K562 (cell line): ENCODE results near the gene SLC7A5. TPM values are rescaled to one million over a fixed set of nuclear protein-coding genes. Genes with fewer than 3 reads are reported as not detected.
A peak's percentile ranks its signal among the peaks of the same experiment; 100 is the strongest.

Experiments used
- ADNP ChIP-seq: fragments of 200-800 bp; sonication (Bioruptor generic); IDR thresholded peaks from 2 replicates; pipeline ENCODE4 v1.6.1; 2016; ENCODE audit warnings: missing genetic modification characterization, missing compliant biosample characterization
- CC2D1A ChIP-seq: fragments of 450-650 bp; IDR thresholded peaks from 2 replicates; pipeline ENCODE4 v1.6.1; 2017; ENCODE audit warnings: mild to moderate bottlenecking
- ELF1 ChIP-seq: fragments of 200-800 bp; sonication (Bioruptor generic); IDR thresholded peaks from 2 replicates; pipeline ENCODE4 v1.6.1; 2016; ENCODE audit warnings: missing genetic modification characterization, missing compliant biosample characterization
- ELF2 ChIP-seq: fragments of 250-450 bp; sonication (Bioruptor Pico); IDR thresholded peaks from 2 replicates; pipeline ENCODE4 v1.5.0; 2021; ENCODE audit warnings: mild to moderate bottlenecking
- EP300 ChIP-seq: IDR thresholded peaks from 2 replicates; pipeline ENCODE4 v1.6.1; 2012; ENCODE audit warnings: low read length, improper control_type of control experiment
- GTF2A2 ChIP-seq: IDR thresholded peaks from 2 replicates; pipeline ENCODE4 v1.6.1; 2016; ENCODE audit warnings: mild to moderate bottlenecking, missing genetic modification characterization, missing compliant biosample characterization
- HDAC1 ChIP-seq, 2 experiments: fragments of 450-650 bp; IDR thresholded peaks; 2 replicates each; pipeline ENCODE4 v1.6.1; 2016 to 2017; ENCODE audit warnings: inconsistent platforms in 1 of 2, mild to moderate bottlenecking in 1 of 2, moderate library complexity in 1 of 2
- HSF4 ChIP-seq: fragments of 250-450 bp; sonication (Bioruptor Pico); IDR thresholded peaks from 2 replicates; pipeline ENCODE4 v2.1.2; 2022; ENCODE audit warnings: mild to moderate bottlenecking, moderate library complexity, borderline replicate concordance
- KLF1 ChIP-seq: fragments of 450-650 bp; IDR thresholded peaks from 2 replicates; pipeline ENCODE4 v1.6.1; 2016; ENCODE audit warnings: missing genetic modification characterization, missing compliant biosample characterization
- MAFG ChIP-seq: fragments of 450-650 bp; conservative IDR thresholded peaks from 2 replicates; pipeline ENCODE4 v1.6.1; 2016; ENCODE audit warnings: missing genetic modification characterization, missing compliant biosample characterization
- MAFK ChIP-seq: IDR thresholded peaks from 2 replicates; pipeline ENCODE4 v1.6.1; 2011; ENCODE audit warnings: low read length, improper control_type of control experiment
- NUFIP1 ChIP-seq: fragments of 450-650 bp; IDR thresholded peaks from 2 replicates; pipeline ENCODE4 v1.6.1; 2018; ENCODE audit not compliant: partially characterized antibody
- PRPF4 ChIP-seq: fragments of 200-400 bp; formaldehyde crosslinking; IDR thresholded peaks from one replicate; pipeline ENCODE4 v1.6.1; 2017; ENCODE audit warnings: low read length, low read depth, mild to moderate bottlenecking; ENCODE audit not compliant: insufficient read depth, poor library complexity, severe bottlenecking
- PTRF ChIP-seq: fragments of 450-650 bp; IDR thresholded peaks from 2 replicates; pipeline ENCODE4 v1.6.1; 2016; ENCODE audit warnings: mild to moderate bottlenecking, missing genetic modification characterization, missing compliant biosample characterization
- RNF2 ChIP-seq: sonication (generic); IDR thresholded peaks from 2 replicates; pipeline ENCODE4 v1.6.1; 2016
- SMAD3 ChIP-seq: fragments of 450-650 bp; formaldehyde crosslinking; conservative IDR thresholded peaks from 2 replicates; pipeline ENCODE4 v1.4.0; 2020; ENCODE audit warnings: mild to moderate bottlenecking
- SPI1 ChIP-seq: IDR thresholded peaks from 2 replicates; pipeline ENCODE4 v1.6.1; 2011; ENCODE audit warnings: low read depth, low read length, control low read depth, borderline replicate concordance
- SUPT5H ChIP-seq: fragments of 450-650 bp; IDR thresholded peaks from 2 replicates; pipeline ENCODE4 v1.6.1; 2016
- polyA plus RNA-seq, 8 experiments: library from polyadenylated mRNA; depleted of rRNA in 4 of 8; stranded (reverse) in 5 of 8; unstranded in 3 of 8; fragments of >200 nt; fragmentation: Nextera tagmentation in 2 of 8; fragmentation: Illumina TruSeq in 1 of 8; extraction: Ambion mirVana in 2 of 8; extraction: Trizol in 1 of 8; gene quantifications; 2 replicates each; pipeline versions ENCODE4 v1.2.1 to v1.2.3, GENCODE V29; 2011 to 2014; ENCODE audit warnings: inconsistent platforms in 1 of 8, missing spikeins in 1 of 8
- total RNA-seq, 7 experiments: library from RNA; depleted of rRNA in 6 of 7; stranded (reverse); fragments of >200 nt in 6 of 7; fragmentation: Illumina TruSeq in 2 of 7; extraction: Trizol in 2 of 7; gene quantifications; 2 replicates each; pipeline versions ENCODE4 v1.2.1 to v1.2.3, GENCODE V29; 2011 to 2021; ENCODE audit warnings: low replicate concordance in 1 of 7
- TF ChIP-seq, protein P1 (sequence below): fragments of 450-650 bp; conservative IDR thresholded peaks from 2 replicates; pipeline ENCODE4 v1.6.1; 2016; ENCODE audit warnings: missing genetic modification characterization, low read depth, mild to moderate bottlenecking, control low read depth, missing compliant biosample characterization
- TF ChIP-seq, protein P2 (sequence below): sonication (generic); formaldehyde crosslinking; IDR thresholded peaks from 2 replicates; pipeline ENCODE4 v1.8.0; 2022; ENCODE audit warnings: mild to moderate bottlenecking, missing genetic modification reagents
- TF ChIP-seq, protein P3 (sequence below): fragments of 450-650 bp; IDR thresholded peaks from one replicate; pipeline ENCODE4 v1.6.1; 2018; ENCODE audit warnings: mild to moderate bottlenecking, moderate library complexity; ENCODE audit not compliant: partially characterized antibody
- TF ChIP-seq, protein P4 (sequence below), 3 experiments: fragments of 200-800 bp in 1 of 3; fragments of 250-450 bp in 1 of 3; fragments of 450-650 bp in 1 of 3; sonication (Bioruptor Pico) in 1 of 3; sonication (Bioruptor generic) in 1 of 3; formaldehyde crosslinking in 1 of 3; IDR thresholded peaks; 2 replicates each; pipeline versions ENCODE4 v1.6.1 to v1.8.0; 2016 to 2022; ENCODE audit warnings: mild to moderate bottlenecking in 2 of 3, missing genetic modification characterization in 2 of 3, missing compliant biosample characterization in 1 of 3, moderate library complexity in 1 of 3

Gene SLC7A5
- total and polyA plus RNA-seq, 9 of the 15 experiments (the other 6 are each of a cell fraction or from before 2014, with no cell fraction given): 1.9 to 220 (median 18.6) TPM

DNA sequence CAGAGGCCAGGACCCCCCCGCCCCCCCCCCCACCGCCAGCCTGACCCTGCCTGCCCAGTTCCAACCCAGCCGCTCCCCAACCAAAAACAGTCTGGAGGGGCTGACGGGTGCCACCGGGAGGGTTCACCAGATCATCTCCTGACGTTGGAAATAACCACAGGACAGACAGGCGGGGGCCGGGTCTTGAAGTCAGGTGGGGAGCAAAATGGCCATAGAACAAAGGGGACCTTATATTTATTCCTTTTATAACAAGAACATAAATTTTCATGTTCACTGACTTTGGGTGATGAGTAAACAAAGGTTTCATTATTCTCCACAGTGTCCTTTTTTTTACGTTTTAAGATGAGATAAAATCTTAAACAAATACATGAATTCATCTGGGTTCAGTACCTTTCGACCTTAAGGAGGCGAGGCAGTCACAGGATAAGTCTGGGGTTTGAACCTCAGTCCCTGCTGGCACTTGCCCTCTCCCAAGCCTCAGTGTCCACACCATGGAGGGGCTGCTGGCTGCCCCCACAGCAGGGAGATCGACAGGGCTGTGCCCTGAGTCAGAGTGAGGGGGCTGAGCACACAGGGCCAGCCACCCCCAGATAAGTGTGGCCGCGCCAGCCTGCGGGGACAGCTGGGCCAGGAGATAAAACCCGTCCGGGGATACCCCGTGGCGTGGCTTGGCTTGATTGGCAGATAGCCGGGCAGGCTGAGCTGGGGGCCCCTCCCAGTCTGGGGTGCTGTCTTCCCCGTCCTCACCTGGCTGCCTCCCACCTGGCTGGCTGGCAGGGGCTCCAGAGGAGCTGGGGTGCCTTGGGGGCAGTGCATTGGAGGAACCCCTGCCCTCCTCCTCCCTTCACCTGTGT is 15.0 kb downstream of the SLC7A5 start (continued):
- TF ChIP-seq, protein P1, sequence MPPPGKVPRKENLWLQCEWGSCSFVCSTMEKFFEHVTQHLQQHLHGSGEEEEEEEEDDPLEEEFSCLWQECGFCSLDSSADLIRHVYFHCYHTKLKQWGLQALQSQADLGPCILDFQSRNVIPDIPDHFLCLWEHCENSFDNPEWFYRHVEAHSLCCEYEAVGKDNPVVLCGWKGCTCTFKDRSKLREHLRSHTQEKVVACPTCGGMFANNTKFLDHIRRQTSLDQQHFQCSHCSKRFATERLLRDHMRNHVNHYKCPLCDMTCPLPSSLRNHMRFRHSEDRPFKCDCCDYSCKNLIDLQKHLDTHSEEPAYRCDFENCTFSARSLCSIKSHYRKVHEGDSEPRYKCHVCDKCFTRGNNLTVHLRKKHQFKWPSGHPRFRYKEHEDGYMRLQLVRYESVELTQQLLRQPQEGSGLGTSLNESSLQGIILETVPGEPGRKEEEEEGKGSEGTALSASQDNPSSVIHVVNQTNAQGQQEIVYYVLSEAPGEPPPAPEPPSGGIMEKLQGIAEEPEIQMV (tag): no peak
- 0 out of 2 replicates have a peak, but pooled peaks have one; percentile 5 for TF ChIP-seq MAFK
- peak; percentile 96 for TF ChIP-seq RNF2
- no peak for TF ChIP-seq GTF2A2 (tag)
- TF ChIP-seq MAFG (tag): no peak
- peak; percentile 93; the same call in 1 of the 2 replicates for TF ChIP-seq CC2D1A
- TF ChIP-seq, protein P2, sequence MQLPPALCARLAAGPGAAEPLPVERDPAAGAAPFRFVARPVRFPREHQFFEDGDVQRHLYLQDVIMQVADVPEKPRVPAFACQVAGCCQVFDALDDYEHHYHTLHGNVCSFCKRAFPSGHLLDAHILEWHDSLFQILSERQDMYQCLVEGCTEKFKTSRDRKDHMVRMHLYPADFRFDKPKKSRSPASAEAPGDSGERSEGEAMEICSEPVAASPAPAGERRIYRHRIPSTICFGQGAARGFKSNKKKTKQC (CRISPR knock-in tag): no peak
- TF ChIP-seq, protein P3, sequence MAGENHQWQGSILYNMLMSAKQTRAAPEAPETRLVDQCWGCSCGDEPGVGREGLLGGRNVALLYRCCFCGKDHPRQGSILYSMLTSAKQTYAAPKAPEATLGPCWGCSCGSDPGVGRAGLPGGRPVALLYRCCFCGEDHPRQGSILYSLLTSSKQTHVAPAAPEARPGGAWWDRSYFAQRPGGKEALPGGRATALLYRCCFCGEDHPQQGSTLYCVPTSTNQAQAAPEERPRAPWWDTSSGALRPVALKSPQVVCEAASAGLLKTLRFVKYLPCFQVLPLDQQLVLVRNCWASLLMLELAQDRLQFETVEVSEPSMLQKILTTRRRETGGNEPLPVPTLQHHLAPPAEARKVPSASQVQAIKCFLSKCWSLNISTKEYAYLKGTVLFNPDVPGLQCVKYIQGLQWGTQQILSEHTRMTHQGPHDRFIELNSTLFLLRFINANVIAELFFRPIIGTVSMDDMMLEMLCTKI: no peak
- TF ChIP-seq SUPT5H: 0 out of 2 replicates have a peak, but pooled peaks have one; percentile 7
- TF ChIP-seq PRPF4: no peak
- TF ChIP-seq, protein P4, sequence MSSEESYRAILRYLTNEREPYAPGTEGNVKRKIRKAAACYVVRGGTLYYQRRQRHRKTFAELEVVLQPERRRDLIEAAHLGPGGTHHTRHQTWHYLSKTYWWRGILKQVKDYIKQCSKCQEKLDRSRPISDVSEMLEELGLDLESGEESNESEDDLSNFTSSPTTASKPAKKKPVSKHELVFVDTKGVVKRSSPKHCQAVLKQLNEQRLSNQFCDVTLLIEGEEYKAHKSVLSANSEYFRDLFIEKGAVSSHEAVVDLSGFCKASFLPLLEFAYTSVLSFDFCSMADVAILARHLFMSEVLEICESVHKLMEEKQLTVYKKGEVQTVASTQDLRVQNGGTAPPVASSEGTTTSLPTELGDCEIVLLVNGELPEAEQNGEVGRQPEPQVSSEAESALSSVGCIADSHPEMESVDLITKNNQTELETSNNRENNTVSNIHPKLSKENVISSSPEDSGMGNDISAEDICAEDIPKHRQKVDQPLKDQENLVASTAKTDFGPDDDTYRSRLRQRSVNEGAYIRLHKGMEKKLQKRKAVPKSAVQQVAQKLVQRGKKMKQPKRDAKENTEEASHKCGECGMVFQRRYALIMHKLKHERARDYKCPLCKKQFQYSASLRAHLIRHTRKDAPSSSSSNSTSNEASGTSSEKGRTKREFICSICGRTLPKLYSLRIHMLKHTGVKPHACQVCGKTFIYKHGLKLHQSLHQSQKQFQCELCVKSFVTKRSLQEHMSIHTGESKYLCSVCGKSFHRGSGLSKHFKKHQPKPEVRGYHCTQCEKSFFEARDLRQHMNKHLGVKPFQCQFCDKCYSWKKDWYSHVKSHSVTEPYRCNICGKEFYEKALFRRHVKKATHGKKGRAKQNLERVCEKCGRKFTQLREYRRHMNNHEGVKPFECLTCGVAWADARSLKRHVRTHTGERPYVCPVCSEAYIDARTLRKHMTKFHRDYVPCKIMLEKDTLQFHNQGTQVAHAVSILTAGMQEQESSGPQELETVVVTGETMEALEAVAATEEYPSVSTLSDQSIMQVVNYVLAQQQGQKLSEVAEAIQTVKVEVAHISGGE (CRISPR knock-in tag; IDR thresholded peaks at IDR 0.05): peak in 1 of 3 experiments; percentile 71; a peak in 2 of 6 replicates
- TF ChIP-seq SPI1: no peak
- peak; percentile 78; the same call in 1 of the 2 replicates for TF ChIP-seq SMAD3 (CRISPR knock-in tag)
- no peak for TF ChIP-seq NUFIP1
- peak; percentile 96 for TF ChIP-seq EP300
- peak; percentile 65; the same call in 1 of the 2 replicates for TF ChIP-seq KLF1 (tag)
- no peak for TF ChIP-seq ELF1
- TF ChIP-seq PTRF: no peak
- no peak for TF ChIP-seq ELF2 (CRISPR knock-in tag)
- TF ChIP-seq ADNP (tag): no peak
- TF ChIP-seq HDAC1 (IDR thresholded peaks at IDR 0.05): peak in 1 of 2 experiments; percentile 95; a peak in 2 of 4 replicates
- TF ChIP-seq HSF4 (CRISPR knock-in tag): 0 out of 2 replicates have a peak, but pooled peaks have one; percentile 73
